ENCODE data around the gene RFFL.

RFFL gene

GRCh38 chr17:35069311-35069710 is 5.8 kb upstream of the RFFL start:
- H3K27ac ChIP-seq (ENCODE audit: low read depth, low read length, poor library complexity, severe bottlenecking): no peak overlapping the region
- no peaks in the 10 kb centered on the region for H3K27me3 ChIP-seq (ENCODE audit: insufficient read depth, low read length)
- no peaks in the 10 kb centered on the region for H3K36me3 ChIP-seq (ENCODE audit: insufficient read depth, low read length)
- no peaks in the 10 kb centered on the region for H3F3A ChIP-seq (ENCODE audit: insufficient read depth, low read length)
- TF ChIP-seq CTCF (IDR thresholded peaks at IDR 0.05; ENCODE audit: low read length) (no peak), EZH2 (IDR thresholded peaks at IDR 0.05; ENCODE audit: borderline replicate concordance, low read length) (no peak)
- no peaks in the 10 kb centered on the region for H4K20me1 ChIP-seq (ENCODE audit: insufficient read depth, low read length)
- no peaks in the 10 kb centered on the region for H3K79me2 ChIP-seq (ENCODE audit: insufficient read depth, low read length)
- no peak overlapping the region for H3K9ac ChIP-seq (ENCODE audit: low read length)
- H3K9me2 ChIP-seq (ENCODE audit: low read depth, low read length): no peaks in the 10 kb centered on the region
- H3K9me3 ChIP-seq (ENCODE audit: low read length): no peaks in the 10 kb centered on the region
- no peak overlapping the region for H3K4me3 ChIP-seq (ENCODE audit: low read depth, low read length, poor library complexity, severe bottlenecking)
- H3K4me2 ChIP-seq (ENCODE audit: low read length): no peak overlapping the region
- no peaks in the 10 kb centered on the region for H3K4me1 ChIP-seq (ENCODE audit: insufficient read depth, low read length, severe bottlenecking)
- no peak overlapping the region for H2AFZ ChIP-seq (ENCODE audit: low read length)

- H4K20me1 ChIP-seq (ENCODE audit: insufficient read depth, low read length): no peaks in the 10 kb centered on the region
- H3F3A ChIP-seq (ENCODE audit: insufficient read depth, low read length): no peaks in the 10 kb centered on the region
- H3K4me2 ChIP-seq (ENCODE audit: low read length): no peak overlapping the region
- H3K36me3 ChIP-seq (ENCODE audit: insufficient read depth, low read length): no peaks in the 10 kb centered on the region
- no peak overlapping the region for H3K27ac ChIP-seq (ENCODE audit: low read depth, low read length, poor library complexity, severe bottlenecking)
- peaks cover 9% of the 10 kb centered on the region for H3K4me1 ChIP-seq (ENCODE audit: insufficient read depth, low read length, severe bottlenecking)
- H3K79me2 ChIP-seq (ENCODE audit: insufficient read depth, low read length): no peaks in the 10 kb centered on the region
- H3K27me3 ChIP-seq (ENCODE audit: insufficient read depth, low read length): no peaks in the 10 kb centered on the region
- H3K4me3 ChIP-seq (ENCODE audit: low read depth, low read length, poor library complexity, severe bottlenecking): no peak overlapping the region
- TF ChIP-seq EZH2 (IDR thresholded peaks at IDR 0.05; ENCODE audit: borderline replicate concordance, low read length): no peak
- TF ChIP-seq CTCF (IDR thresholded peaks at IDR 0.05; ENCODE audit: low read length): no peak
- no peak overlapping the region for H3K9ac ChIP-seq (ENCODE audit: low read length)
- H3K9me3 ChIP-seq (ENCODE audit: low read length): no peaks in the 10 kb centered on the region
- H3K9me2 ChIP-seq (ENCODE audit: low read depth, low read length): no peaks in the 10 kb centered on the region
- H2AFZ ChIP-seq (ENCODE audit: low read length): no peak overlapping the region
Measured at GRCh38 chr17:35068249-35068648, 4.7 kb upstream of the RFFL start.

- Histone ChIP-seq H3F3A (ENCODE audit: insufficient read depth, low read length) (no peaks in the 10 kb centered on the region), H2AFZ (ENCODE audit: low read length) (no peak overlapping the region), H3K36me3 (ENCODE audit: insufficient read depth, low read length) (no peaks in the 10 kb centered on the region), H3K4me2 (ENCODE audit: low read length) (no peak overlapping the region), H3K9me3 (ENCODE audit: low read length) (no peaks in the 10 kb centered on the region), H3K9me2 (ENCODE audit: low read depth, low read length) (no peaks in the 10 kb centered on the region), H3K4me1 (ENCODE audit: insufficient read depth, low read length, severe bottlenecking) (peaks cover 9% of the 10 kb centered on the region), H3K4me3 (ENCODE audit: low read depth, low read length, poor library complexity, severe bottlenecking) (no peak overlapping the region), H3K27ac (ENCODE audit: low read depth, low read length, poor library complexity, severe bottlenecking) (no peak overlapping the region), H3K27me3 (ENCODE audit: insufficient read depth, low read length) (no peaks in the 10 kb centered on the region), H4K20me1 (ENCODE audit: insufficient read depth, low read length) (no peaks in the 10 kb centered on the region), H3K79me2 (ENCODE audit: insufficient read depth, low read length) (no peaks in the 10 kb centered on the region), H3K9ac (ENCODE audit: low read length) (no peak overlapping the region)
- TF ChIP-seq EZH2 (IDR thresholded peaks at IDR 0.05; ENCODE audit: borderline replicate concordance, low read length) (no peak), CTCF (IDR thresholded peaks at IDR 0.05; ENCODE audit: low read length) (no peak)
Measured at GRCh38 chr17:35065880-35066279, 2.4 kb upstream of the RFFL start.
